COR-L47 (cell line): ENCODE results near the gene HLA-DPA1.

ENCODE experiments used
- DNase-seq: peaks from one replicate; lab custom pipeline; 2025; lab: John Stamatoyannopoulos, UW

The HLA-DPA1 gene

GRCh38 chr6:33088931-33089620 lies 15.6 kb upstream of the HLA-DPA1 start:
- no peak for DNase-seq

GRCh38 chr6:33088258-33088930 lies 14.9 kb upstream of the HLA-DPA1 start:
- no peak for DNase-seq

- DNase-seq, result no peak
These were observed 12.2 kb upstream of the HLA-DPA1 start for GRCh38 chr6:33085627-33086026.

- DNase-seq, result no peak
These were observed 9.3 kb upstream of the HLA-DPA1 start for GRCh38 chr6:33082702-33083101.

- no peak for DNase-seq
These were observed 7.8 kb upstream of the HLA-DPA1 start for GRCh38 chr6:33081098-33081824.

- DNase-seq, result no peak
These were observed 7.0 kb upstream of the HLA-DPA1 start for GRCh38 chr6:33080127-33081089.

GRCh38 chr6:33079580-33079979 lies 6.1 kb upstream of the HLA-DPA1 start:
- DNase-seq, result no peak

GRCh38 chr6:33078919-33079521 lies 5.6 kb upstream of the HLA-DPA1 start:
- DNase-seq, result no peak

- DNase-seq, result no peak
These were observed 5.0 kb upstream of the HLA-DPA1 start for GRCh38 chr6:33078442-33078841.

GRCh38 chr6:33077908-33078307 lies 4.5 kb upstream of the HLA-DPA1 start:
- no peak for DNase-seq

- no peak for DNase-seq
These were observed 3.0 kb upstream of the HLA-DPA1 start for GRCh38 chr6:33076406-33076934.

- no peak for DNase-seq
These were observed 2.3 kb upstream of the HLA-DPA1 start, which contains the start of gene HLA-DPB1 for GRCh38 chr6:33075568-33076405. Gene HLA-DPB1, plus strand, starts transcription at chr6:33075990. Its CDS starts 52 bp downstream, at chr6:33076042.

- DNase-seq, result no peak
These were observed 1.7 kb upstream of the HLA-DPA1 start for GRCh38 chr6:33075208-33075567.

- no peak for DNase-seq
These were observed 845 bp downstream of the HLA-DPA1 start for GRCh38 chr6:33072508-33073100.

- DNase-seq, result no peak
These were observed 1.9 kb downstream of the HLA-DPA1 start for GRCh38 chr6:33071569-33071968.

- DNase-seq, result no peak
These were observed 2.5 kb downstream of the HLA-DPA1 start for GRCh38 chr6:33070909-33071308.

- no peak for DNase-seq
These were observed 4.3 kb downstream of the HLA-DPA1 start for GRCh38 chr6:33069021-33069738.

GRCh38 chr6:33066917-33067521 lies 6.4 kb downstream of the HLA-DPA1 start:
- no peak for DNase-seq

GRCh38 chr6:33065312-33065711 lies 8.1 kb downstream of the HLA-DPA1 start:
- DNase-seq, result no peak
